ENCODE data around the gene GSS. TPM values are rescaled to one million over a fixed set of nuclear protein-coding genes. Genes with fewer than 3 reads are reported as not detected.

GSS gene
- total RNA-seq, 2 experiments from 2014 or later: 58.7 to 59.5 TPM

- ChIA-PET CTCF (no interaction called here), POLR2A (no interaction called here)
- Mint-ChIP-seq H3K36me3 (ENCODE audit: low read depth) (no peaks in the 10 kb centered on the region), H3K4me3 (no peak overlapping the region), H3K27ac (no peak overlapping the region), H3K27me3 (no peaks in the 10 kb centered on the region), H3K9me3 (ENCODE audit: low read depth) (no peaks in the 10 kb centered on the region), H3K4me1 (no peaks in the 10 kb centered on the region)
- intact Hi-C loops (cut with DNase I, micrococcal nuclease): no loop called here
- ATAC-seq: no peak
- DNase-seq: no peak
Measured at GRCh38 chr20:34990231-34990630, 34.6 kb upstream of the GSS start.

DNA sequence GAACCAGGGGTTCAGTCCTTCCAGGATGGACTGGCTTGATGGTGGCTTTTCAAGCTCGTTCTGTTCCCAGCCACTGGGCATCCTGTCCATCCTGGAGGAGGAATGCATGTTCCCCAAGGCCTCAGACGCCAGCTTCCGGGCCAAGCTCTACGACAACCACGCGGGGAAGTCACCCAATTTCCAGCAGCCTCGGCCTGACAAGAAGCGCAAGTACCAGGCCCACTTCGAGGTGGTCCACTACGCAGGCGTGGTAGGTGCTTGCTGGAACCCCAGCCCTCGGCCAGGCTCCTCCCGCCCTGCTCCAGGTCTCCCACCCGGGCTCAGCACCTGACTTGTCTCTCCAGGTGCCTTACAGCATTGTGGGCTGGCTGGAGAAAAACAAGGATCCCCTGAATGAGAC lies 34.1 kb upstream of the GSS start:
- intact Hi-C loops (cut with DNase I, micrococcal nuclease): no loop called here
- Mint-ChIP-seq H3K4me1 (no peaks in the 10 kb centered on the region), H3K36me3 (ENCODE audit: low read depth) (no peaks in the 10 kb centered on the region), H3K27ac (no peak overlapping the region), H3K27me3 (no peaks in the 10 kb centered on the region), H3K9me3 (ENCODE audit: low read depth) (no peaks in the 10 kb centered on the region), H3K4me3 (no peak overlapping the region)
- CTCF ChIA-PET: no interaction called here
- no peak for ATAC-seq
- POLR2A ChIA-PET: no interaction called here
- DNase-seq: no peak

DNA sequence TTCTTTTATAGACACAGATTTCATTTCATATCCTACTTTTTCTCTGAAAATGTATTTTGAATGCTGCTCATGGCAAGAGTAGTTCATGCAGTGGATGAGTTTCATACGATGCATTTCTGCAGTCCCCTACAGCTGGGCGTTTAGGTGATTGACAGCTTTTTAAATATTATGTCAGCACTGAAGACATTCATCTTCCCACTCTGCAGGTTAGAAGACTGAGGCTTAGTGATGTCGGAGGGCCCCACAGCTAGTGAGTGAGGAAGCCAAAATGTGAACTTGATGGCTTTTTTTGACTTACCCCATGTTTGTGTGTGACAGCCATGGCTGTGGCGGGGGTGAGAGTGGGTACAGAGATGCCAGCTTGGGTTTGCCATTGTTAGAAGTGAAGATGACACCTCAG lies 33.5 kb upstream of the GSS start:
- H3K27ac Mint-ChIP-seq: no peak overlapping the region
- intact Hi-C loops (cut with DNase I, micrococcal nuclease): no loop called here
- ATAC-seq (no peak), DNase-seq (no peak)
- no peak overlapping the region for H3K4me3 Mint-ChIP-seq
- H3K4me1 Mint-ChIP-seq: no peaks in the 10 kb centered on the region
- no peaks in the 10 kb centered on the region for H3K27me3 Mint-ChIP-seq
- ChIA-PET POLR2A (no interaction called here), CTCF (no interaction called here)
- no peaks in the 10 kb centered on the region for H3K9me3 Mint-ChIP-seq (ENCODE audit: low read depth)
- no peaks in the 10 kb centered on the region for H3K36me3 Mint-ChIP-seq (ENCODE audit: low read depth)

GRCh38 chr20:34988191-34988540 lies 32.6 kb upstream of the GSS start:
- no peaks in the 10 kb centered on the region for H3K4me1 Mint-ChIP-seq
- ChIA-PET POLR2A (no interaction called here), CTCF (no interaction called here)
- H3K4me3 Mint-ChIP-seq: no peak overlapping the region
- H3K27ac Mint-ChIP-seq: no peak overlapping the region
- H3K36me3 Mint-ChIP-seq (ENCODE audit: low read depth): no peaks in the 10 kb centered on the region
- DNase-seq (no peak), ATAC-seq (no peak)
- intact Hi-C loops (cut with DNase I, micrococcal nuclease): no loop called here
- no peaks in the 10 kb centered on the region for H3K9me3 Mint-ChIP-seq (ENCODE audit: low read depth)
- peaks cover 7% of the 10 kb centered on the region for H3K27me3 Mint-ChIP-seq

DNA sequence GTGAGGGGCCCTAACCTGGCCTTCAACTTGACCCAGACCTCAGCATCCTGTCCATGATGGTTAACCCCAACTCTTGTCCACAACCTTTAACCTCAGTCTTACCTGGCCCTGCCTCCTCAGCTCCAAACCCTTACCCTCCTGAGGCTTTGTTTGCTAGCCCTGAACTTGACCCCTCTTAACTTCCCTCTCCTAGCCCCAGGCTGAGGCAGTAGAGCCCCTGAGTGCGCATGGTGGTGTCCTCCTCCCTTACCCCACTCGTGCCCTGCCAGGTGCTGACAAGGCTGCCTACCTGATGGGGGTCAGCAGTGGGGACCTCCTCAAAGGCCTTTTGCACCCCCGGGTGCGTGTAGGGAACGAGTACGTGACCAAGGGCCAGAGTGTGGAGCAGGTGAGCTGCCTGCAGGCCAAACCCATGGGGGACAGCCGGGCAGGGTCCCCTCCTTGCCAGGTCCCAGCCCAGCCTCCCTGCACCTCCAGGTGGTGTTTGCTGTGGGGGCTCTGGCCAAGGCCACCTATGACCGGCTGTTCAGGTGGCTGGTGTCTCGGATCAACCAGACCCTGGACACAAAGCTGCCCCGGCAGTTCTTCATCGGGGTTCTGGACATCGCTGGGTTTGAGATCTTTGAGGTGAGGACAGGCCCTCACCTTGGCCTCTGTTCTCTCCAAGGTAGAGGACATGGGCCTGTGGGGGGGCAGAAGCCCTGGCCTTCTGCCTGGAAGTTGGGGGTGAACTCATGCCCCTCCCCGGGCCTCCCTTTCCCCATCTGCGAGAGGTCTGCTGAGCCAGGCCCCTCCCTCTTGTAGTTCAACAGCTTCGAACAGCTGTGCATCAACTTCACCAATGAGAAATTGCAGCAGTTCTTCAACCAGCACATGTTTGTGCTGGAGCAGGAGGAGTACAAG lies 31.9 kb upstream of the GSS start:
- ATAC-seq: no peak
- Mint-ChIP-seq H3K4me3 (no peak overlapping the region), H3K27ac (no peak overlapping the region), H3K9me3 (ENCODE audit: low read depth) (no peaks in the 10 kb centered on the region), H3K4me1 (no peaks in the 10 kb centered on the region), H3K36me3 (ENCODE audit: low read depth) (no peaks in the 10 kb centered on the region), H3K27me3 (peaks cover 10% of the 10 kb centered on the region)
- intact Hi-C loops (cut with DNase I, micrococcal nuclease): no loop called here
- CTCF ChIA-PET: no interaction called here
- no peak for DNase-seq
- POLR2A ChIA-PET: no interaction called here

GRCh38 chr20:34986311-34987287 lies 31.0 kb upstream of the GSS start:
- intact Hi-C loops (cut with DNase I, micrococcal nuclease): no loop called here
- no peak overlapping the region for H3K27ac Mint-ChIP-seq
- H3K27me3 Mint-ChIP-seq: peaks cover 14% of the 10 kb centered on the region
- ATAC-seq (no peak), DNase-seq (no peak)
- POLR2A ChIA-PET: no interaction called here
- no peaks in the 10 kb centered on the region for H3K9me3 Mint-ChIP-seq (ENCODE audit: low read depth)
- no peaks in the 10 kb centered on the region for H3K4me1 Mint-ChIP-seq
- CTCF ChIA-PET: no interaction called here
- H3K4me3 Mint-ChIP-seq: no peak overlapping the region
- no peaks in the 10 kb centered on the region for H3K36me3 Mint-ChIP-seq (ENCODE audit: low read depth)

GRCh38 chr20:34985461-34986310 lies 30.1 kb upstream of the GSS start:
- Mint-ChIP-seq H3K9me3 (ENCODE audit: low read depth) (no peaks in the 10 kb centered on the region), H3K36me3 (ENCODE audit: low read depth) (no peaks in the 10 kb centered on the region), H3K27ac (no peak overlapping the region), H3K27me3 (peaks cover 19% of the 10 kb centered on the region), H3K4me3 (no peak overlapping the region), H3K4me1 (no peaks in the 10 kb centered on the region)
- CTCF ChIA-PET: no interaction called here
- no peak for ATAC-seq
- intact Hi-C loops (cut with DNase I, micrococcal nuclease): no loop called here
- POLR2A ChIA-PET: no interaction called here
- no peak for DNase-seq

- Mint-ChIP-seq H3K27ac (no peak overlapping the region), H3K27me3 (peaks cover 19% of the 10 kb centered on the region), H3K4me1 (no peaks in the 10 kb centered on the region), H3K9me3 (ENCODE audit: low read depth) (no peaks in the 10 kb centered on the region), H3K4me3 (no peak overlapping the region), H3K36me3 (ENCODE audit: low read depth) (no peaks in the 10 kb centered on the region)
- intact Hi-C loops (cut with DNase I, micrococcal nuclease): no loop called here
- ChIA-PET CTCF (no interaction called here), POLR2A (no interaction called here)
- ATAC-seq (no peak), DNase-seq (no peak)
Measured at GRCh38 chr20:34984756-34985261, 29.2 kb upstream of the GSS start.

DNA sequence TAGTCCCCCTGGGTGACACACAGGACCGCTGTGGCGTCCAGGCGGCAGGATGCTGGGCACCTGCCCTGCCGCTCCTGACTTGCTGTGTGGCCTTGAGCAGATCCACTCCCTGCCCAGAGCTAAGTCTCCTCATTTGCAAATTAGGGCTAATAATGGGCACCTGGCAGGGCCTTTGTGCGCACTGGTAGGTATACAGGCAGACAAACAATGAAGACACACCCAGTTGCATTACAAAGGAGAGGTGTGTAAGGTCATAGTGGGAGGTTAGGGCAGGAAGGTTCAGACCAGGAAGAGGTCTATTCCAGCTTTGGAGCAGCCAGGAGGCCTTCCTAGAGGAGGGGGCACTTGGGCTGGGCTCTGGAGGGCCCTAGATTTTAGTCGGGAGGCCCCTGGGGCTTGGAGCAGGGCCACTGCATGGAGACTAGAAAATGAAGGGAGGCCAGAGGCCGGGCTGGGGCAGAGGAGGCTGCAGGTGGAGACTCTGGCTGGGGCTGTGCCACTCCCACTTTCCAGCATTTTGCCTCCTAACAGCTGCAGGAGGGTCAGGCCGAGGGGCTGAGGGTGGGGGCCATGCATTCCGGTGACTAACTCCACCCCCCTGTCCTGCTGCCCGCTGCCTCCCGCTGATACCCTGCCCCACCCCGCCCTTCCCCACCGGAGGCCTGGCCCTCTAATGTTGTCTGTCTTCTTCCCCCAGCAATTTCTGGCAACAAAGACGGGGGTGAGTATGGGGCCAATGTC lies 28.6 kb upstream of the GSS start:
- Mint-ChIP-seq H3K27ac (no peak overlapping the region), H3K4me1 (no peaks in the 10 kb centered on the region), H3K4me3 (no peak overlapping the region), H3K36me3 (ENCODE audit: low read depth) (no peaks in the 10 kb centered on the region), H3K27me3 (peaks cover 19% of the 10 kb centered on the region), H3K9me3 (ENCODE audit: low read depth) (no peaks in the 10 kb centered on the region)
- DNase-seq (no peak), ATAC-seq (no peak)
- CTCF ChIA-PET: no interaction called here
- POLR2A ChIA-PET: no interaction called here
- intact Hi-C loops (cut with DNase I, micrococcal nuclease): no loop called here

GRCh38 chr20:34983089-34983820 lies 27.6 kb upstream of the GSS start:
- ChIA-PET POLR2A (no interaction called here), CTCF (no interaction called here)
- no peak overlapping the region for H3K4me3 Mint-ChIP-seq
- H3K9me3 Mint-ChIP-seq (ENCODE audit: low read depth): no peaks in the 10 kb centered on the region
- no peak for DNase-seq
- no peak for ATAC-seq
- no peaks in the 10 kb centered on the region for H3K4me1 Mint-ChIP-seq
- no peaks in the 10 kb centered on the region for H3K36me3 Mint-ChIP-seq (ENCODE audit: low read depth)
- H3K27ac Mint-ChIP-seq: no peak overlapping the region
- intact Hi-C loops (cut with DNase I, micrococcal nuclease): no loop called here
- H3K27me3 Mint-ChIP-seq: peaks cover 19% of the 10 kb centered on the region

Data from activated CD4-positive, alpha-beta T cell treated with anti-CD3 and anti-CD28 coated beads for 36 hours (primary cell).